ENCODE measurements around the gene ADAMTS20. TPM values are rescaled to one million over a fixed set of nuclear protein-coding genes. Genes with fewer than 3 reads are reported as not detected.
"Not testable (repeated sequence)": the region's sequence is repeated elsewhere in the genome, so short reads cannot be mapped to it uniquely, and the experiment has no call there.

The ADAMTS20 gene
- total RNA-seq, 4 donors from 2014 or later: not detected

DNA sequence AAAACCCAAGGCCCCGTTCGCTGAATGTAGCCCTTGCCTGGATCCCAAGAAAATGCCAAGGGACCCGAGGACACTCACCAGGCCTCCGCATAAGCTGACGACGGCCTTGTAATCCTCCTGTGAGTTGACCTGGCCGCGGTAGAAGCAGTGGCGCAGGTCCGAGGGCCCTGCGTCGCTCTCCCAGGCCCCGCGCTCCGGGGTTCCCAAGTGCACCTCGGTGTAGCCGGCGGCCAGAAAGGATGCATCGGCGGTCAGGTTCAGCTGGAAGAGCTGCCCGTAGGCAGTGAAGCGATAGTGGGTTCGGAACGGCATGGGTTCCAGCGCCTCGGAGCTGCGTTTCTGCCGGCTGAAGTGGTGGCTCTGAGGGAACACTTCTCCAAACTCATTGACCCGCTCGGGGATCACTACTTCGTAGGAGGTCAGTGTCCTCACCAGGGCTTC, 1.2 kb downstream of the ADAMTS20 start:
- no peak overlapping the region for H3K4me3 ChIP-seq
- H3K27ac ChIP-seq: no peak overlapping the region
- H3K9me3 ChIP-seq: no peaks in the 10 kb centered on the region
- DNase-seq (ENCODE audit: low spot score in 2 of 2): no peak
- H3K36me3 ChIP-seq: no peaks in the 10 kb centered on the region
- H3K4me1 ChIP-seq: peaks cover 11% of the 10 kb centered on the region
- TF ChIP-seq POLR2A (IDR thresholded peaks at IDR 0.05): no peak
- TF ChIP-seq EP300 (IDR thresholded peaks at IDR 0.05): no peak
- no peak for TF ChIP-seq POLR2AphosphoS5 (IDR thresholded peaks at IDR 0.05)
- TF ChIP-seq, protein P1, sequence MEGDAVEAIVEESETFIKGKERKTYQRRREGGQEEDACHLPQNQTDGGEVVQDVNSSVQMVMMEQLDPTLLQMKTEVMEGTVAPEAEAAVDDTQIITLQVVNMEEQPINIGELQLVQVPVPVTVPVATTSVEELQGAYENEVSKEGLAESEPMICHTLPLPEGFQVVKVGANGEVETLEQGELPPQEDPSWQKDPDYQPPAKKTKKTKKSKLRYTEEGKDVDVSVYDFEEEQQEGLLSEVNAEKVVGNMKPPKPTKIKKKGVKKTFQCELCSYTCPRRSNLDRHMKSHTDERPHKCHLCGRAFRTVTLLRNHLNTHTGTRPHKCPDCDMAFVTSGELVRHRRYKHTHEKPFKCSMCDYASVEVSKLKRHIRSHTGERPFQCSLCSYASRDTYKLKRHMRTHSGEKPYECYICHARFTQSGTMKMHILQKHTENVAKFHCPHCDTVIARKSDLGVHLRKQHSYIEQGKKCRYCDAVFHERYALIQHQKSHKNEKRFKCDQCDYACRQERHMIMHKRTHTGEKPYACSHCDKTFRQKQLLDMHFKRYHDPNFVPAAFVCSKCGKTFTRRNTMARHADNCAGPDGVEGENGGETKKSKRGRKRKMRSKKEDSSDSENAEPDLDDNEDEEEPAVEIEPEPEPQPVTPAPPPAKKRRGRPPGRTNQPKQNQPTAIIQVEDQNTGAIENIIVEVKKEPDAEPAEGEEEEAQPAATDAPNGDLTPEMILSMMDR (IDR thresholded peaks at IDR 0.05): no peak
- H3K27me3 ChIP-seq: peaks cover 34% of the 10 kb centered on the region
- WGBS: 22% methylated on average over 16 of the region's 31 CpGs

DNA sequence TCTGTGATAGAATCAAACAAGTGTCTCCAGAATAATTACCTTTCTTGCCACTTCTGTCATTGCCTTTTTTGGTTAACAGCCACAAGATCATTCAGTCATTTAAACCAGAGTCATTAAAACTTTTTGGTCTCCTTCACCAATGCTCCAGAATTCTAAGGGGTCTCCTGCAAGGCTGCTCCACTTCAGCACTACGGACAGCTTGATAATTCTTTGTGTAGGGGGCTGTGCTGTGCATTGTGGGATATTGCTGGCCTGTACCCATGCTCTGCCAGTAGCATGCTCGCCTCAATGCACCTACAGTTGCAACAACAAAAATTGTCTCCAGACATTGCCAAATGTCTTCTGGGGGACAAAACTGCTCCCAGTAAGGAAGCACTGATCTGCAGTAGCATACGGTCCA, 7.3 kb downstream of the ADAMTS20 start:
- Histone ChIP-seq H3K4me1 (no peaks in the 10 kb centered on the region), H3K27ac (no peak overlapping the region), H3K36me3 (no peaks in the 10 kb centered on the region), H3K9me3 (no peaks in the 10 kb centered on the region), H3K4me3 (no peak overlapping the region), H3K27me3 (no peaks in the 10 kb centered on the region)
- DNase-seq (ENCODE audit: low spot score in 2 of 2): no peak
- WGBS: 91% methylated on average over 3 of the region's 3 CpGs
- no peak for TF ChIP-seq POLR2A (IDR thresholded peaks at IDR 0.05)
- no peak for TF ChIP-seq EP300 (IDR thresholded peaks at IDR 0.05)
- TF ChIP-seq, protein P1 (IDR thresholded peaks at IDR 0.05): no peak
- TF ChIP-seq POLR2AphosphoS5 (IDR thresholded peaks at IDR 0.05): no peak

DNA sequence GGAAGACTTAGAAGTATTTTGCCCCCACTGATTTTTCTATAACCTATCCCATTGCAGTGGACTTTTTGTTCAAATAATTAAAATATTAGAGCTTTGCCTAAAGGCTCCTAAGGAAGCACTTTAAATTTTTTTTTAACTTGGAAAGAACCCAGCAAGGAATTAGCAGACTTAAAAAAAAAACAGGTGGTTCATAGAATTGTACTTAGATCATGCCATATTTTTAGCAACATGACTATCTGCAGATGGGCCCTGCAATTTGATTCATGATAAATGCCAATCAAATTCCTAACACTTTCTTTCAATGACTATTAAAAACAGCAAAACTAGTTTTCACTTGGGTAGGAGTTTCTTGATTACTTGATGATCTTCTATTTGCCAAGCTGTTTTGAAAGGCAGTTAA, 11.5 kb downstream of the ADAMTS20 start:
- H3K4me1 ChIP-seq: no peaks in the 10 kb centered on the region
- no peaks in the 10 kb centered on the region for H3K36me3 ChIP-seq
- no peak overlapping the region for H3K4me3 ChIP-seq
- H3K27me3 ChIP-seq: no peaks in the 10 kb centered on the region
- TF ChIP-seq POLR2AphosphoS5 (IDR thresholded peaks at IDR 0.05) (no peak), EP300 (IDR thresholded peaks at IDR 0.05) (no peak), POLR2A (IDR thresholded peaks at IDR 0.05) (no peak)
- TF ChIP-seq, protein P1 (IDR thresholded peaks at IDR 0.05): no peak
- no peak overlapping the region for H3K27ac ChIP-seq
- DNase-seq (ENCODE audit: low spot score in 2 of 2): no peak
- no peaks in the 10 kb centered on the region for H3K9me3 ChIP-seq

DNA sequence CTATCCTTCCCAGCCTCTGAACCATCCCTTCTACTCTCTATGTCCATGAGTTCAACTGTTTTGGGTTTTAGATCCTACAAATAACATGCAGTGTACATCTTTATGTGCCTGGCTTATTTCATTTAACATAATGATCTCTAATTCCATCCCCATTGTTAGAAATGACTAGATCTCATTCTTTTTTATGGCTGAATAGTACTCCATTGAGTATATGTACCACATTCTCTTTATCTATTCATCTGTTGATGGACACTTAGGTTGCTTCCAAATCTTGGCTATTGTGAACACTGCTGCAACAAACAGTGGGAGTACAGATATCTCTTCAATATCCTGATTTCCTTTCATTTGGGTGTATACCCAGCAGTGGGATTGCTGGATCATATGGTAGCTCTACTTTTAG, 14.3 kb downstream of the ADAMTS20 start:
- not testable (repeated sequence) for H3K27ac ChIP-seq; H3K27me3 ChIP-seq; DNase-seq (ENCODE audit: low spot score in 2 of 2); H3K4me1 ChIP-seq; H3K4me3 ChIP-seq; H3K36me3 ChIP-seq; H3K9me3 ChIP-seq

DNA sequence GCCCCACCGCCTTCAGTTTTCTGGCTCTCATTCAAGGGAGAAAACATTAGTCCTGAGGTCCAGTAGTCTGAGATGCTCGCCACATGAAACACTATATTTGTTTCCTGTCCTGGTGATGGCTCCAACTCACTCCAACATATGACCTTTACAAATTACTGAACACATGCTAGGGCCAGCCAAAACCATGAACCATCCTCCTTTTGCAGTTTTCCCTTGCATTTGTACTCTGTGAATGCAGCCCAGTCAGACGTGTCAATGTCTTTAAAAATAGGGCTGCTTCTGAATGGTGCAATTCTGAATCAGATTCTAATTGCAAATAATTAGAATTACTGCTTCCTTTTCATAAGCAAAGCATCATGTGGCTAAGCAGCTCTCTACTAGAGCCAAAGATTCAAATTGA, 36.0 kb downstream of the ADAMTS20 start:
- TF ChIP-seq POLR2AphosphoS5 (IDR thresholded peaks at IDR 0.05) (no peak), POLR2A (IDR thresholded peaks at IDR 0.05) (no peak), EP300 (IDR thresholded peaks at IDR 0.05) (no peak)
- TF ChIP-seq, protein P1 (IDR thresholded peaks at IDR 0.05): no peak
- H3K4me1 ChIP-seq: no peaks in the 10 kb centered on the region
- WGBS: 70% methylated on average over 3 of the region's 3 CpGs

DNA sequence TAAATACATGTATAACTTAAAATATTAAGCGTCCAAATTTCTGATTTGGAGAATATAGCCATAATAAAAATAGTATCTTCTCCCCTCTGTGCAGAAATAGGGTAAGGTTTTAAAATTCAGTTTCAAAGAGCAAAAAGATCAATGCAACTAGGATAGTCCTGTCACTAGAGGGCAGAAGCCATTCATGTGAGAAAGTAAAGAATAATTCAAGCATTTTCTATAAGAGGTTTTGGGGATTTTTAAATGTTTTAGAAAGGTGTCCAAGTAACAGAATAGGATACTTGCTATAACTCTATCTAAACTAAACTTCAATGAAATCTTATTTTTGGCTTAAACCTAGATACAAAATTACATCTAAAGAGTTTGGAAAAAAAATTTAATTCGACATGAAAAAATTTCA, 50.3 kb downstream of the ADAMTS20 start:
- no peaks in the 10 kb centered on the region for H3K4me1 ChIP-seq
- H3K36me3 ChIP-seq: no peaks in the 10 kb centered on the region
- H3K4me3 ChIP-seq: no peak overlapping the region
- TF ChIP-seq POLR2A (IDR thresholded peaks at IDR 0.05): no peak
- no peak for TF ChIP-seq POLR2AphosphoS5 (IDR thresholded peaks at IDR 0.05)
- TF ChIP-seq EP300 (IDR thresholded peaks at IDR 0.05): no peak
- TF ChIP-seq, protein P1 (IDR thresholded peaks at IDR 0.05): no peak
- DNase-seq (ENCODE audit: low spot score in 2 of 2): no peak
- no peaks in the 10 kb centered on the region for H3K27me3 ChIP-seq
- no peak overlapping the region for H3K27ac ChIP-seq
- 57% methylated on average over 2 of the region's 2 CpGs for WGBS
- H3K9me3 ChIP-seq: no peaks in the 10 kb centered on the region

More for the DNA sequence above, 36.0 kb downstream of the ADAMTS20 start:
- no peak overlapping the region for H3K4me3 ChIP-seq
- H3K9me3 ChIP-seq: no peaks in the 10 kb centered on the region
- no peaks in the 10 kb centered on the region for H3K36me3 ChIP-seq
- DNase-seq (ENCODE audit: low spot score in 2 of 2): no peak
- H3K27me3 ChIP-seq: no peaks in the 10 kb centered on the region
- H3K27ac ChIP-seq: no peak overlapping the region
